HUDEP-2 (cell line): ENCODE measurements around the gene YTHDC2.

ENCODE experiments used
- DNase-seq, 76 experiments: peaks; one replicate each; lab custom pipeline; 2025; ENCODE audit not compliant: unreplicated experiment in 76 of 76; lab: John Stamatoyannopoulos, UW

Gene YTHDC2

DNA sequence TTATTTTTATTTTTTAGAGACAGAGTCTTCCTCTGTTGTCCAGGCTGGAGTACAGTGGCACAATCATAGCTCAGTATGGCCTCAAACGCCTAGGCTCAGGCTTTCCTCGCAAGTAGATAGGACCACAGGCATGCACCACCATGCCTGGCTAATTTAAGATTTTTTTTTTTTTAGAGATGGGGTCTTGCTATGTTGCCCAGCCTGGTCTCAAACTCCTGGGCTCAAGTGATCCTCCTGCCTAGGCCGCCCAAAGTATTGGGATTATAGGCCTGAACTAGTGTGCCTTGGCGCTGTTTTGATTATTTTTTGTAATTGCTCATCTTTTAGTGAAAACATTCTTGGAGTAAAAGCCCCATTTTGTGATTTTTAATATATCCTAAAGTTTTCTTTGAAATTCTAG is 5.4 kb downstream of the YTHDC2 start:
- no peak for DNase-seq

DNA sequence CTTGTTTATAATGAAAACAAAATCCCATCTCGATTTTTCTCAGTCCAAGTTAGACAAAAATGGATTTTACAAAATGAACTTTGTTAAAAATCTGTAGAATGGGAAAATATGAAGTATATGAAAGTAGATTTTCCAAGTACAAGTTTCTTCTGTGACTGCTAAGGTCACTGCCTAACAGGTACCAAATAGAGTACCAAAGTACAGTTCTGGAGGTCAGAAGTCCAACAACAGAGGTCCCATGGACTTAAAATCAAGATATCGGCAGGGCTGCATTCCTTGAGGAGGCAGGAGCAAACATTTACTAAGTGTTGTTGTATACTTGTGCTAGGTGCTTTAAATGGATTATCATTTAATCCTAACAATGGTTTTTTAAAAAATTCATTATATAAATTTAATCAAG is 5.9 kb downstream of the YTHDC2 start:
- DNase-seq = no peak

DNA sequence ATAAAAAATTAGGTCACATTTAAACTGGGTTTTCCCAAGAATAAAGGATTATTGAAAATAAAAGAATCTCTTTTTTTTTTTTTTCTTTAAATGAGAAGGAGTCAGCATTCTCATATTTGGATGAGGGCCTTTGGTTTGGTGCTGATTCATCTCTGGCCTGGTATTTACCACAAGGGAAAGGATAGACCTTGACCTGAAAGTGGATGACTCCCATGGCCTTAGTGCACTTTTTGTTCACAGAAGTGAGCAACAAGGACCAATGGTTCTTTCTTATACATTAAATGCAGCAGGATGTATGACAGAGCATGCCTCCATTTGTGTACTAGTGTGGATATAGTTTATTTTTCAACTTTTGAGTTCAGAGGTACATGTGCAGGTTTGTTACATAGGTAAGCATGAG is 6.9 kb downstream of the YTHDC2 start:
- DNase-seq = no peak

DNA sequence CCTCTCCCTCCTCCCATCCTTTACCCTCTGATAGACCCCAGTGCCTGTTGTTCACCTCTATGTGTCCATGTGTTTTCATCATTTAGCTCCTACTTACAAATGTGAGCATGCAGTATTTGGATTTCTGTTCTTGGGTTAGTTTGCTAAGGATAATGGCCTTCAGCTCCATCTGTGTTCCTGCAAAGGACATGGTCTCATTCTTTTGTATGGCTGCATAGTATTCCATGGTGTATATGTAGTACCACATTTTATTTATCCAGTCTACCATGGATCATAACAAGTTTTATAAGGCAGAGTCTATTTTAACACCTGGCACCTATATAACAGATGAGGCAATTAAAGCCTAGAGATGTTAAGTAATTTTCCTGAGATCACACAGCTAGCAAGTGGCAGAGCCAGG is 7.4 kb downstream of the YTHDC2 start:
- no peak for DNase-seq

DNA sequence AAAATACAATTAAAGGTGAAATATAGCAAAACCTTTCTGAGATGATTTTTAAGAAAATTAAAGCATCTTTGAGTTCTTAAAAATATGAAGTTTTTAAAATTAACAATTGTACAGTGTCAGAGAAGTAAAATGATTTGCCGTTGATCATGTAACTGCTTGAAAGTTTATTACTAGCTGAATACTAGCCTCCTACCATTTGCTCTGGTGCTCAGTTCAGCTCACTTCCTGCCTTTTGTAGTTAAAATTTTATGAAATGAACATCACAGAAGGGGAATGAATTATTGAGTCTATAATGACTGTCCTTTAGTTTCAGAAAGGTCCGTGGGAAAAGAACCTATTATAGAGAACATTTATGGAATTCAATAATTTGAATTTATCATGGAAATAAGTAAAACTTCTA is 9.7 kb downstream of the YTHDC2 start:
- DNase-seq = no peak

DNA sequence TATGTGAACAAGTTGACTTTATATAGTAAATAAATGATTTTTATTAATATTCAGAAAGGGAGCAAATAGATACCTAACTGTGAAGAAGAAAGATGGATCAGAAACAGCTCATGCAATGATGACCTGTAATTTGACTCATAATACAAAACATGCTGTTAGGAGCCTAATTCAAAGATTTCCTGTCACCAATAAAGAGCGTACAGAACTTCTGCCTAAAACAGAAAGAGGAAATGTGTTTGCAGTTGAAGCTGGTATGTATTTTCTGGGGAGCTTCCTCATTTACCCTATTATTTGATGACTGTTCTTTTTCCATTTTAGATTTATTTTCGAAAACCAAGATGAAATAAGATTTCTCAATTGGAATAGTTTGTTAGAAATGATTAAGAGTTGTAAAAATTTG is 11.4 kb downstream of the YTHDC2 start:
- no peak for DNase-seq

DNA sequence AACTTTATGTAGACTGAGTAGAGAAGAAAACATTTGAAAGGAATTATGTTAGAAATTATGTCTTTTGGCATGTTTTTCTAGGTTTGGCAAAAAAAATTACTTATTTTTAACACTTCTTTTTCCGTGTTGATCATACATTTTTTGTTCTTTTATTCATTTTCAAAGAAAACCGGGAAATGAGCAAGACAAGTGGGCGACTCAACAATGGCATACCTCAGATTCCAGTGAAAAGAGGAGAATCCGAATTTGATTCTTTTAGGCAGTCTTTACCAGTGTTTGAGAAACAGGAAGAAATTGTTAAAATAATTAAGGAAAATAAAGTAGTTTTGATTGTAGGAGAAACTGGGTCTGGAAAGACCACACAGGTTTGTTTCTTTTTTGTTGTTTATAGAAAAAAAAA is 12.9 kb downstream of the YTHDC2 start:
- DNase-seq = no peak

DNA sequence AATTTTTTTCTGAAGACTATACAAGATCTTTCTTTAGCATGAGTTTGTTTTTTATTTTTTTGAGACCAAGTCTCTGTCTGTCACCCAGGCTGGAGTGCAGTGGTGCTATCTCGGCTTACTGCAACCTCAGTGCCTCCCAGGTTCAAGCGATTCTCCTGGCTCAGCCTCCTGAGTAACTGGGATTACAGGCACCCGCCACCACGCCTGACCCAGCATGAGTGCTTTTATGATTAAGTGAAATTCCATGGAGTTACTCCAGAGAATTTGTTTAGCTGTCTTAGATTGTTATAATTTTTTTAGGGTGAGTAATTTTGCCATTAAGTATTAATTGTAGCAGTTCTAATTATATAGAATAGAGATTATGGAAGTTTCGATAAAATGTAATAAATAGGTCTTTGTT is 14.3 kb downstream of the YTHDC2 start:
- no peak for DNase-seq

DNA sequence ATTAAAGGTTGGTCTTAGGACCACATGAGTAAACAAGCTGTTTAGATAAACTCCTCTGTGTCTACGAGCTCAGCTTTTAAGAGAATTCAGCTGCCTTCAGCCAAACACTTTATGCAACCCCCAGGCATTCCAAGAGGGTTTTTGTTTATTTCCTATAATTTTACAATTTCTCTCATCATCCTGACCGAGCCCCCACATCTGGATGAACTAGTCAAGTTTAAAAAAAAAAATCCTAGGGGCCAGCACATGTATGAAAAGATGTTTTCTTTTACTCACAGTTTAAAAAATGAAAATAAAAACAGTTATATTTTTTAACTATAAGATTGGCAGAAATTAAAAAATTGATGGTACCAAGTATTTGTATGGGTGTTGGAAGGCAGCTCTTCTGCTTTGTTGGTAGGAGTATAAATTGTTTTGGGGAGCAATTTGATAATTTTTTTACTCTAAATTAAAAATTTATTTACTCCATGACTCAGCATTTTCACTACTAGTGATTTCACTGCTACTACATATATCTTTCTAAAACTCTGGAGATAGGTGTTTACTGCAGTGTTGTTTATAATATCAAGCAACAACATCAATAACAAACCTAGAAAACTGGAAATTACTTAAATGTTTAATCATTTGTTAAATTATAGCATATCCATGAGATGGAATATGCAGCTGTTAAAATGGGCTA is 18.1 kb downstream of the YTHDC2 start:
- DNase-seq = no peak

DNA sequence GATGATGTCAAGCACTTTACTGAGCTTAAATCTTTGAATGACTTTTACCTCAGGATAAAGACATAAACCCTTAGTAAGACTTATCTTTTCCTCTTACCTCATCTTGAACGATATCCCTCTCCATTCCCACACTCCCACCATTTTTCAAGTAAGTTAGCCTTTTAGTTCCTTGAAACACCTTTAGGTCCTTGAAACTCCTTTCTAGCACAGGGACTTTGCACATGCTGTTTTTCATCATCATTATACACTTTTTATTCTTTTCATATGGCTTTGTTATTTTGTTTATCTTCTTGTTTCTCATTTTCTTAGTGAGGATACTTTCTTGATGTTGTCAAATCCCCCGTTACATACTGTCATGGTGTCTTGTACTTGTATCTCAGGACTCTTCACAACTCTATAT is 24.8 kb downstream of the YTHDC2 start:
- DNase-seq = no peak

DNA sequence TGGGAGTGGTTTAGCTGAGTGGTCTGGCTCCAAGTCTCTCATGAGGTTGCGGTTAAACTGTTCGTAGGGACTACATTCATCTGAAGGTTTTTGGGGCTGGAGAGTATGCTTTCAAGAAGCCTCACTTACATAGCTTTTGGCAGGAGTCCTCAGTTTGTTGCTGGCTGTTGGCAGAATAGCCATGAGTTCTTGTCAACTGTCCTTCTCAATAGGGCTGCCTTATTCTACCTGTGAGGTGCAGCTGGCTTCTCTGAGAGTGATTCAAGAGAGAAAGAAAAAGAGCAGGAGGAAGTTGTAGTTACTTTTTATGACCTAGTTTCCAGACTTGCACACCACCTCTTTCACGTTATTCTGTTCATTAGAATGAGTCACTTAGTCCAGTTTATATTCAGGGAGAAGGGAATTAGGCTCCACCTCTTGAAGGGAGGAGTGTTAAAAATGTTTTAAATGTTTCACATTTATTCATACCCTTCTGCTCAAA is 33.2 kb downstream of the YTHDC2 start:
- no peak for DNase-seq

DNA sequence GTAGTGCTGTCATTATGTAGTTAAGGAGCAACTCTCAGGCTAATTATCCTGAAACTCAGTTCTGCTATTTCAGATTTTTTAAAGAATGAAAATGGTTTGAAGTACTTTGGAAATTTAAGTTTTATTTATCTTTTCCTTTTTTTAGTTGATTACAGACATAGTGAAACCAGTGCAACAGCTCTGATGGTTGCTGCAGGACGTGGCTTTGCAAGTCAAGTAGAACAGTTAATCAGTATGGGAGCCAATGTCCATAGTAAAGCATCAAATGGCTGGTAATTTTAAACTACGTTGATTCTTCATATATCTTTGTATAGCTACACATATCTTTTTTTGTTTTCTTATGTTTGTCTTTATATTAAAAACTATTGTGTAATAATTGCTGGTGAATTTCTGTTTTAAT is 34.9 kb downstream of the YTHDC2 start:
- no peak for DNase-seq

DNA sequence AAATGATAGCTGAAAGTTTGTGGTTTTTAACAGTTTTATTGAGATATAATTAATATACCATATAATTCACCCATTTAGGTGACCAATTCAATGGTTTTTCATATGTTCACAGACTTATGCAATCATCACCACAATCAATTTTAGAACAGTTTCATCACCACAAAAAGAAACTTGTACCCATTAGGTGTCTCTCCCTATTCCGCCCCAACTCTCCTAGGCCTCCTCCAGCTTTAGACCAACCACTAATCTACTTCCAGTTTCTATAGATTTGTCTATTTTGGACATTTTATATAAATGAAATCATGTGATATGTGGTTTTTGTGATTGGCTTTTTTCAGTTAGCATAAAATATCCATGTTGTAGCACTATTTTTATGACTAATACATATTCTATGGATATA is 38.6 kb downstream of the YTHDC2 start:
- no peak for DNase-seq

DNA sequence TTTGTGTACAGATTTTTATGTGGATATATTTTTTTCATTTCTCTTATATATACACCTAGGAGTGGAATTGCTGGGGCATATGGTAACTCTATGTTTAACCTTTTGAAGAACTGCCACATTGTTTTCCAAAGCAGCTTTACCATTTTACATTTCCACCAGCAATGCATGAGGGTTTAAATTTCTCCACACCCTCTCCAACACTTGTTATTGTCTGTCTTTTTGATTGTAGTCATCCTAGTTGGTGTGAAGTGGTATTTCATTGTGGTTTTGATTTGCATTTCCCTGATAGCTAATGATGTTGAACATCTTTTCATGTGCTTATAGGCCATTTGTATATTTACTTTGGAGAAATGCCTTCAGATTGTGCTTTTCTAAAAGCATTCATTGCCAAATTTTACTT is 39.1 kb downstream of the YTHDC2 start:
- no peak for DNase-seq

DNA sequence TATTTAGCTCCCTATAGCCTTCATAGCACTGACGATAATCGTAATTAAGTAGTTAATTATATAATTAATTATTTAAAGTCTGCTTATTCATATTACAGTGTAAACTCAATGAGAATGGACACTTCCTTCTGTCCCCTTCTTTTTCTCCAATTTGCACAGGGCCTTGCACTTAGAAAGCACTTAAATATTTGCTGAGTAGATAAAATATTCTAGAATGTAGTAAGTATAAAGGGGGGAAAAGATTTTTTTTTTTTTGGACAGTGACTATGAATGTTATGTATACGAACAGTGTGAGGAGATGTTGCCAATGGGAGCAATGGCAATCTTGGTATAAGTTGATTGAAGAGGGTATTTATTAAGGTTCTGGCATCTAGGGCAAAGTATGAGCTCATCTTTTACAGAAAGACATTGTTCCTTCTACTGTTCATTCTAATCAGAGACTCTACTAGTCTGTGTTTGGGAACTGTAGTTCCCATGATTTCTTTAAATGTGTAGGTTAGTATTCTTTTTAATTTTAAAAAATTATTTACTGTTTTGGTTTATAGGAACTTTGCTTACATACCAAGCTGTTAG is 49.4 kb downstream of the YTHDC2 start:
- DNase-seq = no peak

DNA sequence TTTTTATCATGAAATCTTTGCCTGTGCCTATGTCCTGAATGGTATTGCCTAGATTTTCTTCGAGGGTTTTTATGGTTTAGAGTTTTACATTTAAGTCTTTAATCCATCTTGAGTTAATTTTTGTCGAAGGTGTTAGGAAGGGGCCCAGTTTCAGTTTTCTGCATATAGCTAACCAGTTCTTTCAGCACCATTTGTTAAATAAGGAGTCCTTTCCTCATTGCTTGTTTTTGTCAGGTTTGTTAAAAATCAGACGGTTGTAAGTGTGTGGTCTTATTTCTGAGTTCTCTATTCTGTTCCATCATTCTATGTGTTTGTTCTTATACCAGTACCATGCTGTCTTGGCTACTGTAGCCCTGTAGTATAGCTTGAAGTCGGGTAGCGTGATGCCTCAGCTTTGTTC is 55.9 kb downstream of the YTHDC2 start:
- no peak for DNase-seq

DNA sequence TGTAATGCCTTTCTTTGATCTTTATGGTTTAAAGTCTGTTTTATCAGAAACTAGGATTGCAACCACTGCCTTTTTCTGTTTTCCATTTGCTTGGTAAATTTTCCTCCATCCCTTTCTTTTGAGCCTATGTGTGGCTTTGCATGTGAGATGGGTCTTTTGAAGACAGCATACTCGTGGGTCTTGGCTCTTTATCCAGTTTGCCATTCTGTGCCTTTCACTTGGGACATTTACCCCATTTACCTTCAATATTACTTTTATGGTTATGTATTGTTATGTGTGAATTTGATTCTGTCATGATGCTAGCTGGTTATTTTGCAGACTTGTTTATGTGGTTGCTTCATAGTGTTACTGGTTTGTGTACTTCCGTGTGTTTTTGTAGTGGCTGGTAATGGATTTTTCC is 59.2 kb downstream of the YTHDC2 start:
- no peak for DNase-seq

DNA sequence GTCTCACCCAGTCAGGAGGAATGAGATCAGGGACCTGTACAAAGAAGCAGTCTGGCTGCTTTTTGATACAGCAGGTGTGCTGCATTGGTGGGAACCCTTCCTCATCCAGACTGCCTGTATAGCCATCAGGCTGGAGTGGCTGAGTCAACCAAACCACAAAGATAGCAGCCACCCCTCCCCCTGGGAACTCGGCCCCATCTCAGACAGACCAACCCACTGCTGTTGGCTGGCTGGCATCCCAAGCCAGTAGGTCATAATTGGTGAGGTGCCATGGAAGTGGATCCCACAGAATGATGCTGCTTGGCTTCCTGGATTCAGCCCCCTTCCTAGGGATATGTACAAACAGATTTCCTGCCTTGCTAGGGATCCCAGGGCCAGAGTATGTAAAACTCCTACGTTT is 60.9 kb downstream of the YTHDC2 start:
- peak in 60 of 76 experiments; percentile 3 to 68 (median 32) for DNase-seq

DNA sequence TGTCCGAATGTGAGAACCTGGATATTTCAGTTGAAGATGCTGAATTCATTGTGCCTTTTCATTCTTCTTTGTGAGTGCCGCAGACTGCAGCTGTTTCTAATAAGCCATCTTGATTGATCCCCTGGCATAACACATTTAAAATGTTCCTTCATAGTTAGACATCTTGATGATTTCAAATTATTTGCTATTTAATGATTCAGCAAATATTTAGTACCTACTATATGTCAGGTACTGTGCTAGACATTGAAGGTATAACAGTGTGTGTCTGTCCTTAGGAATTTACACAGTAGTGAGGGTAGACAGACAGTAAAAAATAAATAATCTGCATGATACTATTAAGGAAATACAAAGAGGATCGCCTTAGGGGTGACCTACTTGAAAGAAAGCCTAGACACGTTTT is 61.6 kb downstream of the YTHDC2 start:
- DNase-seq = no peak

DNA sequence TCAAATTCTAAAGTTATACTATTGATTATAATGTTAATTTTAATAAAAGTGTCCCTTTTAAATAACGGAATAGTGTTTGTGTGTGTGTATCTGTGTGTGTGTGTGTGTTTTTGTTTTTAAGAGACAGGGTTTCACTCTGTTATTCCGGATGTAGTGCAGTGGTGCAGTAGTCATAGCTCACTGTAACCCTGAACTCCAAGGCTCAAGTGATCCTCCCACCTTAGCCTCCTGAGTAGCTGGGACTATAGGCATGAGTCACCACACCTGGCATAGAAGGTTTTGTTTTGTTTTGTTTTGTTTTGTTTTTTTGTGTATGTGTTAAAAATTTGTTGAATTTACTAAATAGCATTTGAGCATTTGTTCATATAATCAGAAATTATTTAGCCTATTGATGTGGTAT is 64.6 kb downstream of the YTHDC2 start:
- no peak for DNase-seq

DNA sequence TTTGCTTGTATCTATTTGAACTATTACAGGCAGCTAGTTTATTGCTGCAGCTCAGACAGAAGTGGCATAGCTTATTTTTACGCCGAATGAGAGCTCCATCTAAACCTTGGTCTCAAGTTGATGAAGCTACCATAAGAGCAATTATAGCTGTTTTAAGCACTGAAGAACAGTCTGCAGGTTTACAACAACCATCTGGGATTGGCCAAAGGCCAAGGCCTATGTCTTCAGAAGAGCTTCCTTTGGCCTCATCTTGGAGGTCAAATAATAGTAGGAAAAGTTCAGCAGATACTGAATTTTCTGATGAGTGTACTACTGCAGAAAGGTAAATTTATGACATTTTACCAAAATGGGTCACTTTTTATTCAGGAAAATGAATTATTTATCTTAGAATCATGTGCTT is 67.9 kb downstream of the YTHDC2 start:
- DNase-seq = peak in 1 of 76 experiments; percentile 2

DNA sequence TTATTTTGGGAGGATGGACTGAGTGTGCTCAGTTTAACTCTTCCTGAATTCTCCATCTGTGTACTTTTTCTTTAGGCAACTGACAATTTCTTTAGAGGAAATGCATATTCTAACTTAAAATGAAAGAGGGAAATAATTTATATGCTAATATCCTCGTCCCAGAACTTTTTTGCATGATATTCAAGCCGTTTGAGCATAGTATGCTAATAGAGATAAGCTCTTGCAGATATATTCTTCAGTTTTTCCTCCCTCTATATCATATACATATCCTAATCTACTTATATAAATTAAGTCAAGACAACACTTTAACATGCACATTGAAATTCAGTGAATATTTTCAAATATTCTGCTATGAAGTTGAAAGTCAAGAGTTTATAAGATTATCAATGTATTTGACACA is 84.7 kb downstream of the YTHDC2 start:
- no peak for DNase-seq

DNA sequence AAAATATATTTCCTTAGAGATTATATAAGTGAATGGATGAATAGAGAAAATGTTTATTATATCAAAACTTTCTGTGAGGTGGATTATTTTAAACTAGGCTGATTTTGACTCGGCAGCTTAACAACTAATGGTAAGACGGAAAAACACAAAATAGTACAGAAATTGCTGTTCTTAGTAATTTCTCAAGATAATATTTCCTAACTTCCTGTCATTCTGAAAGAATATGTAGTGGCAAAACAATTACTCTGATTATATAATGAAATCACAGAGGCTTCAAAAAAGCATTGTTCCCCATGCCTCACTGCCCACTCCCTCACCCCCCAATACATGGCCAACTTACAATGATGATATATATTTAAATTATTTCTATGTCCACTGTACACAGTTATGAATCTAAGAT is 85.4 kb downstream of the YTHDC2 start:
- no peak for DNase-seq
